T-helper 1 cell (primary cell): ENCODE results near the gene DTNBP1.

ENCODE experiments used
- DNase-seq, 5 donors: peaks; one replicate each; pipeline ENCODE4 v3.0.0-alpha.2; 2012 to 2020

DTNBP1 gene

DNA sequence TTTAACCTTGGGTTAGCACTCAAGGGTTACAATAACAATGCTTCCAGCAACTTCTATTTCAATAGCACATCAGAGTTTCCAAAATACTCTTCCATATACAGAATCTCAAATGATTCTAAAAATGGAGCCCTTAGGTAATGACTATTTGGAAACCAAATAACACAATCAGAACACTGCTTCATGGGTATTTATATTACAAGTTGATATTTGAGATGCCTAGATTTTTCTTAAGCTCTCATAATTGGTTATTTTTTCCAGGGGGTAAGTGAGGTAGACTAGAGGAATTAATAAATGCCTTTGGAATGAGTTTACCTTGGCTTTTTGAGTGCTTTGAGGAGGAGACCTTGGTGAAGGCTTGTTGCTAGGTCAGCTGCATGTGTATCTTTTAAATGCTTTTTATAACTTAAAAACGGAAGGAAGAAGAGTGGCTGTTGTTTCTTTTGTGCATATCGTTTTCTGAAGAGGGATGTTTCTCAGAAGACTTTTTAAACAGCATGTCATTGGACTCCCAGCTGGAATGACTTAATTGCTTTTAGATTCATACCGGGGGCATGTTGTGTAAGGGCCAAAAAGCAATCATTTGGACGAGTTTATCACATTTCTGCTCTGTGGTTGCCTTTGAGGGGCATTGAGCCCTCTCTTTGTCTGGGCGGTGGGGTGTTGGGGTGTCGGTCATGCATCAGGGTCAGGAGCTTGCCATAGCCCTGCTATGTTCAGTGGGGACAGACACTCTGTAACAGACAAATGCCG is 186.0 kb downstream of the DTNBP1 start:
- DNase-seq, result no peak

DNA sequence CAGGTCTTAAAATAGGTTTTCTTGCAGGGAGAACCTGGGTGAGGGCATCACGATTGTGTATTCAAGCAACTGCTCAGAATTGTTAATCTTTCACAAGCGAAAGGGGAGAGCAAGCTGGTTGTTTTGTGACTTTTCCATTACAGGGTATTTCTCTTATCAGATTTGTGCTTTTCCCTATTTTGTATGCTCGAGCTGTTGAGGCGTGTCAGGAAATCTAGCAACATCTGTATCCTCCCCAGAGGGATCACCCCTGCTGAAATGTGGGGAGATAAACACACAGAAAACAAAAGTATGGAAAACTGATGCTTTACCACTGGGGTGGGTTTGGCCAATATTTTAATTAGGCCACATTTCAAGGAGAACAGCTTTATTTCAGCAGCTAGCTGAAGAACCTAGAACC is 187.0 kb downstream of the DTNBP1 start:
- DNase-seq, result no peak

DNA sequence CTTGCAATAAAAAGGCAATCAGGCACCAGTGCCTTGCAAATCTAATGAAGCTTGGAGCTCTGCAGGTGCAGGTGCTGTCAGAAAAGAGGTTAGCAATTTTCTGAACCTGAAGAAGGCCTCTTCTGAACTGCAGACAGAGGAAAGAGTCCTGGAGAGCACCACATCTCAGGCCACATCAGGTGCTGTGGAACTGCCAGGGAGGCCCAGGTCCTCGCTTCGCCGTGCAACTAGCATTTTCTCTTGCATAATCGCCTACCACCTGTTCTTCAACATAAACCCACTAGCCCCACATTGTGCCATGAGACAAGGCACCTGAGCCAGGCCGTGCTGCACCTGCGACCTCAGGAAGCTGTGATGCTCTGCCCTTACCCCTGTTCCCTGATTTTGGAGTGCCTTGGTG is 187.6 kb downstream of the DTNBP1 start:
- DNase-seq, result no peak

DNA sequence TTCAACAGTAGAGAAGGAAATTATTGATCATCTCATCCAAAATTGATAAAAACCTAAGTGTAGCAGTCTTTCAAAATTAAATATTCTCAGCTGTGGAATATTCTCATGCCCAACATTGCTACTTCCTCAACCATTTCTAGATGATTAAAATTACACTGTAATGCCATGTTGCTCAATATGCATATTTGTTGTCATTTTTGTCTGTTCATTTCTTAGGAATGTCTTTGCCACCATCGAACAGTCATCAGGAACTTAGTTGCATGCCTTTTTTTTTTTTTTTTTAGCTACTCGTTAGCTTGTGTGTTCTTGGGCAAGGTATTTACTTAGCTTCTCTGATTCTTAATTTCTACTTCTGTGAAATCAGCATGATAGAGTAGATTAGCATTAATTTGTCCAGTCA is 188.6 kb downstream of the DTNBP1 start:
- DNase-seq, result no peak

DNA sequence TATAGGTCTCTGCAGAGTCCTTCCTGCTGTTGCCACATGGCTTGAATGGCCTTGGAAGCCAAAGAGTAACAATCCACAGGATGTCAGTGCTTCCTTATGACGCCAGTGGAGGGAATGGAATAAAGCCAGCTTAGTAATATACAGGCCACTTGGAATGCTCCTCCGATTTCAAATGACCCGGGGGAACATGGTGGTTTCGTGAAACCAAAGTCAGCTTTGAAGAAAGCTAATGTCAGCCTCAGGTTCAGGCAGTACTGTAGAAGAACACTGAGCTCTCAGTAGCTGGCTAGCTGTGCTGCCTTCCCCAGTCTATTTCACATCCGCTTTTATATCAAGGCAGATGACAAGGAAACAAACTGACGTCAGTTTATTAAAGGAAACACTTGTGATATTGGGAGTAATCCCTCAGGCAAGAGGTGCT is 189.1 kb downstream of the DTNBP1 start:
- no peak for DNase-seq

DNA sequence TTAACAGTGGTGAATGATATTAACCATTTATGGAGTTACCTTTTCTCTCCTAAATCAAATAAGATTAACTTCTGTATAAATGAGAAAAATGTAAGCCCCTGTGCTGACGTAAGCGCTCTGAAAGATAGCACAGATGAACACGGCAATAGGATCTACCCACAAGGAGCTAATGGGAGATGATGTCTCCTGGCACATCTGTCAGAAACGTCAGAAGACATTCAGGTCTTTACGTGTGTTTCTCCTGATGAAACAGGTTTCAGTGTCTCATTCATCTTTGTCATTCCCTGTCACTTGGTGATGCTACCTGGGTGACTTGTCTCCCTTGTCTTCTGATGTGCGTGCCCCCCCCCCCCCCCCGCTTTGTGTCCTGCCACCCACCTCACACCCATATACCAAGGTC is 189.7 kb downstream of the DTNBP1 start:
- no peak for DNase-seq
